ENCODE measurements around the gene COG5.

DNA sequence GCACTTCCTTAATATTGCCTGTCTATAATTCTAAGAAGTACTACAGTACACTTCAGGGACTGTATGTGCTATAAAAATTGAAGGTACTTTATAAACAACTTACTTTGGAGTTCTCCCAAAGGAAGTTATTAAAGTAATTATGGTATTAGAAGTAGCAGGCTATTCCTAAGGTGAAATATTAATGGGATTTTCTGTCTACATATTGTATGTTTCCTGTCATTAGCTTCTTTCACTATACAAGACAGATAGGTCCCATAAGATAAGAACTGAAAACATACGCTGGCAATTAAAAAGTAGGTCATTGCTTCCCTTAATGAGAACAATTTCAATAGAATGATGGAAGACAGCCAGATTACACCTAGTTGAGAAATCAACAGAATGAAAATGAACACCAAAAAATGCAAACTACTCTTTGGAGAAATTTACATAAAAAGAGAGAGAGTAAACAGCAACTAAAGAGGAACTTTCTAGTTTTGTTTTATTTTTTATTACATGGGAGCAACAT lies 248.0 kb downstream of the COG5 start:
- TF ChIP-seq, protein P1, sequence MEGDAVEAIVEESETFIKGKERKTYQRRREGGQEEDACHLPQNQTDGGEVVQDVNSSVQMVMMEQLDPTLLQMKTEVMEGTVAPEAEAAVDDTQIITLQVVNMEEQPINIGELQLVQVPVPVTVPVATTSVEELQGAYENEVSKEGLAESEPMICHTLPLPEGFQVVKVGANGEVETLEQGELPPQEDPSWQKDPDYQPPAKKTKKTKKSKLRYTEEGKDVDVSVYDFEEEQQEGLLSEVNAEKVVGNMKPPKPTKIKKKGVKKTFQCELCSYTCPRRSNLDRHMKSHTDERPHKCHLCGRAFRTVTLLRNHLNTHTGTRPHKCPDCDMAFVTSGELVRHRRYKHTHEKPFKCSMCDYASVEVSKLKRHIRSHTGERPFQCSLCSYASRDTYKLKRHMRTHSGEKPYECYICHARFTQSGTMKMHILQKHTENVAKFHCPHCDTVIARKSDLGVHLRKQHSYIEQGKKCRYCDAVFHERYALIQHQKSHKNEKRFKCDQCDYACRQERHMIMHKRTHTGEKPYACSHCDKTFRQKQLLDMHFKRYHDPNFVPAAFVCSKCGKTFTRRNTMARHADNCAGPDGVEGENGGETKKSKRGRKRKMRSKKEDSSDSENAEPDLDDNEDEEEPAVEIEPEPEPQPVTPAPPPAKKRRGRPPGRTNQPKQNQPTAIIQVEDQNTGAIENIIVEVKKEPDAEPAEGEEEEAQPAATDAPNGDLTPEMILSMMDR (IDR thresholded peaks at IDR 0.05) = no peak
- TF ChIP-seq CHD2 (IDR thresholded peaks at IDR 0.05; ENCODE audit: low read length, partially characterized antibody) (no peak), FOSL2 (IDR thresholded peaks at IDR 0.05; ENCODE audit: borderline replicate concordance, low read depth) (no peak), EZH2phosphoT487 (IDR thresholded peaks at IDR 0.05; ENCODE audit: borderline replicate concordance, low read depth) (no peak), EP300 (IDR thresholded peaks at IDR 0.05; ENCODE audit: borderline replicate concordance in 1 of 2, low read depth in 1 of 2, low read length in 1 of 2) (no peak), GABPA (IDR thresholded peaks at IDR 0.05; ENCODE audit: low read depth) (no peak), NRF1 (IDR thresholded peaks at IDR 0.05; ENCODE audit: low read depth, low read length) (no peak), YY1 (IDR thresholded peaks at IDR 0.05; ENCODE audit: low read depth) (no peak)
- TF ChIP-seq, protein P2, sequence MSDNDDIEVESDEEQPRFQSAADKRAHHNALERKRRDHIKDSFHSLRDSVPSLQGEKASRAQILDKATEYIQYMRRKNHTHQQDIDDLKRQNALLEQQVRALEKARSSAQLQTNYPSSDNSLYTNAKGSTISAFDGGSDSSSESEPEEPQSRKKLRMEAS (IDR thresholded peaks at IDR 0.05; ENCODE audit: low read depth) = no peak

Measured in SK-N-SH (cell line).